Measurements from ENCODE around the gene OCA2.

OCA2 gene

DNA sequence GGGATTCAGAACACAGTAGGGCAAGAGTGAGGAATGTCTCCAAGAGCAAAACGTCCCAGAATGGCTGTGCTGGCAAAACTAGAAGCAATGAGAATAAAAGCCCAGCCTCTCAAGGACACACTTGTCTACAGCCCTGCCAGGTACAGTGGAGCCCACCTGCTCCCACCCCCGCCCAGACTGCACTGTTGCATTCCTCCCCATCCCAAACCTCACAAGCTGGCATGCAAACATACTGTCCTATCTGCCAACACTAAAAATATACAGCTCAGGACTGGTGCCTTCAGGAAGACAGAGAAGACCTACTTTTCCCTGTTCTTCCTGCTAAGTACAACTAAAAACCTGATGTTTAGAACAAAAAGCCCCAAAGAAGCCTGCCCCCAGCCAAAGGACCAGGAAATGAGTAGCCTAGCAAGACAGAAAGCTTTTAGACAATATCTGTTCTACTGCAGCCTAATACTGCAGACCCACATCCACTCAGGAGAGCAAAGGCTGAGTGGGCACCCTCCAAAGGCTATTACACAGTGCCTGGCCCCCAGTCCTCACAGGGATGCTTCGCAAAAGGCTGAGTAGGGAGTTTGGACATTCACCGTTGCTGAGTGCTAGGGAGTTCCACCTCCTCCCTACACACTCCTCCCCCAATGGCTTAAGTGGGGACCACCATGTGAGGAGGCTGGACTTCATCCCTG lies 13.5 kb downstream of the OCA2 start:
- TF ChIP-seq, protein P1, sequence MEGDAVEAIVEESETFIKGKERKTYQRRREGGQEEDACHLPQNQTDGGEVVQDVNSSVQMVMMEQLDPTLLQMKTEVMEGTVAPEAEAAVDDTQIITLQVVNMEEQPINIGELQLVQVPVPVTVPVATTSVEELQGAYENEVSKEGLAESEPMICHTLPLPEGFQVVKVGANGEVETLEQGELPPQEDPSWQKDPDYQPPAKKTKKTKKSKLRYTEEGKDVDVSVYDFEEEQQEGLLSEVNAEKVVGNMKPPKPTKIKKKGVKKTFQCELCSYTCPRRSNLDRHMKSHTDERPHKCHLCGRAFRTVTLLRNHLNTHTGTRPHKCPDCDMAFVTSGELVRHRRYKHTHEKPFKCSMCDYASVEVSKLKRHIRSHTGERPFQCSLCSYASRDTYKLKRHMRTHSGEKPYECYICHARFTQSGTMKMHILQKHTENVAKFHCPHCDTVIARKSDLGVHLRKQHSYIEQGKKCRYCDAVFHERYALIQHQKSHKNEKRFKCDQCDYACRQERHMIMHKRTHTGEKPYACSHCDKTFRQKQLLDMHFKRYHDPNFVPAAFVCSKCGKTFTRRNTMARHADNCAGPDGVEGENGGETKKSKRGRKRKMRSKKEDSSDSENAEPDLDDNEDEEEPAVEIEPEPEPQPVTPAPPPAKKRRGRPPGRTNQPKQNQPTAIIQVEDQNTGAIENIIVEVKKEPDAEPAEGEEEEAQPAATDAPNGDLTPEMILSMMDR (IDR thresholded peaks at IDR 0.05; ENCODE audit: insufficient read depth, missing control alignments), result no peak
- DNase-seq (ENCODE audit: insufficient read length, low spot score) (no peak), FAIRE-seq (no peak)

DNA sequence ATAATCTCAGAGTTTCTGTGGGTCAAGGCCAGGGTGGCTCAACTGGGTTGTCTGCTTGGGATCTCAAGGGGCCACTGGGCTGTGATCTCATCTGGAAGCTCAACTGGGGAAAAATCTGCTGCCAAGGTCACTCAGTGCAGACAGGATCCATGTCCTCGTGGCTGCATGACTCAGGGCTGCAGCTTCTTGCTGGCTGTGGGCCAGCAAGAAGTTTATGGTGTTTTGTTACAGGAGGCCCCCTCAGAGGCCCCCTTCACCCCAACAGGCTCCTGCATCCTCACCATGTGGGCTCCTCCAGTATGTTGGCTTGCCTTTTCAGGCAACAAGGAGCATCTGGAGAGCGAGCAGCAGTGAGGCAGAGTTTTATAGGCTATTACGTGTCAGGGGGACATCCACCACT lies 14.6 kb downstream of the OCA2 start:
- no peak for DNase-seq (ENCODE audit: insufficient read length, low spot score)
- TF ChIP-seq, protein P1 (IDR thresholded peaks at IDR 0.05; ENCODE audit: insufficient read depth, missing control alignments), result no peak
- FAIRE-seq, result no peak

DNA sequence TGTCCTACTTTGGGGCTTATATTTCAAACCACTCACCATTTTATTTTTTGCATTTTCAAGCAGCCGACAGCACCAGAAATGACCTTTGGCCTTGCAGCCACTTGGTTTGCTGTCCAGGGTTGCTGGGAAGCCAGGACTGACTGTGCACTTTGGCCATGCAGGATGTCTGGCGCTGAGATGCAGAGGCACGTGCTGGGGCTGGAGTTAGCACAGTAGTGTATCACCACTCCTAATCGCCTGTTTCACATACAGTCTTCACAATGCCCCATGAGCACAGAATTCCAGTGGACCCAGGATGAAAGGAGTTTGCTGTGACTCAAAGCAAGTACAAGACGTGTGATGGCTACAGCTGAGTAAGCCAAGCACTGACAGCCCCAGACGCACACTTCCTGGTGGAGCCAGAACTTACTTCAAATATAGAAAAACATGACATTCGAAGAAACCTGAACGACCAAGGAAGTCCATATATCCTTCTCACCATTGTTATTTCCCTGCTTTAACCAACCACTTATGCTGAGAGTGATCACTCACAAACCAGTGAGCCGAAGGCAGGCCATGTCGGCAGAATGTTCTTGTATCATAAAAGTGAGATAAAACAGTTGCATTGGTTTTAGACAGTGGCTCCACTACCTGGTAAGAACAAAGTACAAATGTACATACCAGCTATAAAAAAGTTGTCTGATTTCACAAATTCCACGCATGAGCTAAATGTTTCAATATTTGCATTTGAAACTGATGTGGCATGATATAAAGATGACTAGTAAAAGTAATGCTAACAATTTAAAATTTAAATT lies 16.0 kb downstream of the OCA2 start:
- TF ChIP-seq, protein P1 (IDR thresholded peaks at IDR 0.05; ENCODE audit: insufficient read depth, missing control alignments), result no peak
- DNase-seq (ENCODE audit: insufficient read length, low spot score) (no peak), FAIRE-seq (no peak)

DNA sequence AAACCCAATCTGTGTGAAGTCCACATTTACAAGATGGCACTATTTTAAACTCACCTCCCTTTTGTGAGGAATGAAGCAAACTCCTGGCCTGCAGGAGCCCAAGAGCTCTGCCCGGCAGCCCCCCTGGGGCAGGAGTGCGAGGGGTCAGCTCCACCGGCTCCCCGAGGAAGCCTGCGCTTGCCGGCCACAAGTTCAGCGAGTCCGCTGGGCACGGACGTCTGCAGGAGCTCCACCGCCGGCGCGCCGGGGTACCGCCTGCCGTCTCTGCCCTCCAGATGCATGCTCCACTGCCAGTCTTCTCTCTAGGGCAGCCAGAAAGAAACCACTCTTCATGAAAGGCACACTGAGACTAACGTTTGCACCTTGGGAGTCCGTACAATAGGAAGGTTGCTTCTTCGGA lies 17.5 kb downstream of the OCA2 start:
- TF ChIP-seq, protein P1 (IDR thresholded peaks at IDR 0.05; ENCODE audit: insufficient read depth, missing control alignments), result no peak
- DNase-seq (ENCODE audit: insufficient read length, low spot score) (no peak), FAIRE-seq (no peak)

DNA sequence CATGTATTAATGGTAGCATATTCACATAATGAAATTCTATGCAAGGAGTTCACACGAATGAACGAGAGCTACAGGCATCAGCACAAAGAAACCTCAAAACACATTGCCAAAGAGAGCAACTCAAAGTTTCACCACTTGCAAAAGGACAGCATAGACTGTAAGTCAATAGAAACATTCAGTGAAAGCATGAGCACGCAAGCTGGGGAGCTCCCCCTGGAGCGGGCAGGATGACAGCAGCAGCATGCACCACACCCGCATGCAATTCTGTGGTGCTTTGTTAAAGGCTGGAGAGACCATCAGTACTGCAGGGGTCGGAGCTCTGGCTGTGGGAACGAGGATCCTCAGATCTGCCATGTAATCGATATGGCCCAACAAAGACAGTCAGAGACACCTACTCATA lies 18.7 kb downstream of the OCA2 start:
- no peak for DNase-seq (ENCODE audit: insufficient read length, low spot score)
- no peak for FAIRE-seq
- TF ChIP-seq, protein P1 (IDR thresholded peaks at IDR 0.05; ENCODE audit: insufficient read depth, missing control alignments), result no peak

DNA sequence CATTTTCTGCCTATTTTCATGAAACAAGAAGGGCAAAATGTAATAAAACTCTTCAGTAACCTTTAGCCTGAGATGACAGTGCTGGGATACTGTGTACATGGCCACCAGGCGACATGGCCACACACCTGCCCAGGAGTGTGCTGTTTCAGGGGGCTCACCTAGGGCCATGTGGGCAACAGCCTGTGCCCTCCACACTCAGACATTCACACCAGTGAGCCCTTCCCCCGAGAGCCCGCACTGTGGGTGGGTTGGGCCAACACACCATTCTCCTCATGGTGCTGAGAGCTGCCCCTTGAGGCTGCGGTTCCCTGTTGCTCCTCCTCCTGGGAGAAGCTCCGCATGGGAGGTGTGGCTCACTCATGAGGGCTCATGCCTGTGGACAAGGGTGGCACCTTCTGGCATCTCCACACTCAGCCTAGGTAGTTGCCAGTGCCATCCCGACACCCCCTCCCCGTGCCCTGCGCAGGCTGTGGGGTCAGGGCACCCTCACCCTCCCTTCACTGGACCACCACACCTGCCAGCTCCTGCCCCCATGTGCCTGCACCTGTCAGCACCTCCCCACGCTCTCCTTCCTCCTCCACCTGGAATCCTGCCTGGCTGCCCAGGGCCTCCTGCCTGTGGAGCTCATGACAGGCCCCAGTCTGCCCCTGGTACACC lies 19.7 kb downstream of the OCA2 start:
- TF ChIP-seq, protein P1 (IDR thresholded peaks at IDR 0.05; ENCODE audit: insufficient read depth, missing control alignments), result no peak
- FAIRE-seq, result no peak
- no peak for DNase-seq (ENCODE audit: insufficient read length, low spot score)

Measured in D721Med (cell line).